Panc1 (cell line): ENCODE results near the gene GPATCH11. TPM values are rescaled to one million over a fixed set of nuclear protein-coding genes. Genes with fewer than 3 reads are reported as not detected.

Experiments
- ATAC-seq: fragments of 200-7000 bp; cut with Tn5 transposase; 2 replicates; pipeline ENCODE4 v1.9.1; 2020; ENCODE audit warnings: mild to moderate bottlenecking, moderate library complexity
- BruUV-seq: library from RNA; stranded (reverse); fragments of 400-500 nt; replicated peaks from 2 replicates; lab custom pipeline; 2021; lab: Mats Ljungman, UMichigan
- CTCF ChIA-PET: fragments of 300-600 bp; sonication (Branson Sonifier 250); formaldehyde crosslinking; loops from one replicate; lab custom pipeline; 2022; ENCODE audit warnings: antibody characterized with exemption; lab: Charles Lee
- POLR2A ChIA-PET: fragments of 300-600 bp; sonication (Branson Sonifier 250); formaldehyde crosslinking; loops from one replicate; lab custom pipeline; 2022; ENCODE audit warnings: antibody characterized with exemption; lab: Charles Lee
- DNase-seq: peaks from one replicate; pipeline ENCODE4 v3.0.0-alpha.2; 2010; ENCODE audit warnings: low read depth, low spot score
- H3K27ac ChIP-seq: 2 replicates; pipeline ENCODE4 v1.5.1; 2011; ENCODE audit warnings: mild to moderate bottlenecking, low read length, inconsistent platforms
- H3K27me3 ChIP-seq: fragments of 200-500 bp; sonication (Bioruptor generic); 2 replicates; pipeline ENCODE4 v1.6.0; 2014; ENCODE audit warnings: low read length, inconsistent platforms; ENCODE audit not compliant: control insufficient read depth, insufficient read depth
- H3K36me3 ChIP-seq: fragments of 200-500 bp; sonication (Bioruptor generic); 2 replicates; pipeline ENCODE4 v1.5.1; 2014; ENCODE audit warnings: inconsistent platforms, mild to moderate bottlenecking, low read length, moderate library complexity; ENCODE audit not compliant: control insufficient read depth, insufficient read depth
- H3K4me1 ChIP-seq: 2 replicates; pipeline ENCODE4 v1.5.1; 2011; ENCODE audit warnings: inconsistent platforms, mild to moderate bottlenecking, low read length, moderate library complexity; ENCODE audit not compliant: control insufficient read depth, insufficient read depth
- H3K4me3 ChIP-seq, 2 experiments: 2 replicates each; pipeline ENCODE4 v1.5.1; 2011 to 2012; ENCODE audit warnings: low read depth in 2 of 2, low read length in 2 of 2, mild to moderate bottlenecking in 2 of 2, inconsistent platforms in 1 of 2, moderate library complexity in 1 of 2
- H3K9me3 ChIP-seq: fragments of 200-500 bp; sonication (Bioruptor generic); 2 replicates; pipeline ENCODE4 v1.5.1; 2014; ENCODE audit warnings: low read depth, mild to moderate bottlenecking, inconsistent platforms, low read length, moderate library complexity; ENCODE audit not compliant: control insufficient read depth, insufficient read depth
- CTCF ChIP-seq: fragments of 450-650 bp; IDR thresholded peaks from 2 replicates; pipeline ENCODE4 v1.5.1; 2017; ENCODE audit warnings: mild to moderate bottlenecking
- POLR2AphosphoS5 ChIP-seq: IDR thresholded peaks from 2 replicates; pipeline ENCODE4 v1.6.1; 2012; ENCODE audit warnings: mild to moderate bottlenecking, low read depth, low read length, moderate library complexity
- REST ChIP-seq, 2 experiments: IDR thresholded peaks; 2 replicates each; pipeline ENCODE4 v1.6.1; 2011 to 2012; ENCODE audit warnings: low read depth in 2 of 2, control low read depth in 1 of 2, low read length in 1 of 2, mild to moderate bottlenecking in 1 of 2, moderate library complexity in 1 of 2; ENCODE audit not compliant: insufficient read depth in 1 of 2
- SIN3A ChIP-seq: IDR thresholded peaks from 2 replicates; pipeline ENCODE4 v1.6.1; 2012; ENCODE audit warnings: low read depth, mild to moderate bottlenecking, low read length, moderate library complexity, borderline replicate concordance; ENCODE audit not compliant: insufficient read depth
- TCF7L2 ChIP-seq: IDR thresholded peaks from 2 replicates; pipeline ENCODE4 v1.6.1; 2011; ENCODE audit warnings: mild to moderate bottlenecking, low read depth, low read length, inconsistent platforms
- in situ Hi-C: cut with HindIII; loops from 2 replicates; pipeline ENCODE4 v1.10.0; 2016; ENCODE audit warnings: low sequenced_read_pairs, low pct_unique_long_range_greater_than_20kb
- intact Hi-C: fragments of 100-400 bp; cut with micrococcal nuclease; formaldehyde crosslinking; loops from one replicate; pipeline ENCODE4 v1.10.0; 2022; ENCODE audit not compliant: unreplicated experiment
- total RNA-seq: library from RNA; stranded (reverse); gene quantifications from one replicate; pipeline ENCODE4 v1.2.1, GENCODE V29; 2021; ENCODE audit not compliant: unreplicated experiment

Gene GPATCH11
- total RNA-seq, 1 experiment from 2014 or later = 7.1 TPM

- DNase-seq = no peak
- Histone ChIP-seq H3K27ac (no peak overlapping the region), H3K4me3 (no peak overlapping the region), H3K36me3 (no peaks in the 10 kb centered on the region; the same call in none of the 2 replicates), H3K27me3 (no peaks in the 10 kb centered on the region), H3K4me1 (peaks cover 6% of the 10 kb centered on the region; the same call in 1 of the 2 replicates), H3K9me3 (no peaks in the 10 kb centered on the region)
- no peak for TF ChIP-seq TCF7L2
- ChIA-PET POLR2A (interaction anchor here (0.5 kb wide), 1 partner anchor 14 kb away, joined by 3 read pairs; no protein-coding TSS in a partner anchor), CTCF (no interaction called here)
- in situ Hi-C loops = no loop called here
- no peak for ATAC-seq
- no TSS peak for BruUV-seq
- intact Hi-C loops = no loop called here
Observed at GRCh38 chr2:37090019-37090477, 5.7 kb downstream of the GPATCH11 start.

GRCh38 chr2:37091873-37092272 is 7.6 kb downstream of the GPATCH11 start:
- POLR2A ChIA-PET = no interaction called here
- TF ChIP-seq CTCF (no peak), POLR2AphosphoS5 (no peak), SIN3A (no peak), TCF7L2 (no peak), REST (IDR thresholded peaks at IDR 0.05; ENCODE audit: insufficient read depth in 1 of 2, low read depth in 2 of 2, low read length in 1 of 2) (no peak)
- in situ Hi-C loops = no loop called here
- DNase-seq = no peak
- no peak for ATAC-seq
- Histone ChIP-seq H3K27ac (no peak overlapping the region), H3K36me3 (peaks cover 7% of the 10 kb centered on the region), H3K4me1 (no peaks in the 10 kb centered on the region), H3K4me3 (no peak overlapping the region), H3K27me3 (no peaks in the 10 kb centered on the region), H3K9me3 (no peaks in the 10 kb centered on the region)
- BruUV-seq = no TSS peak
- CTCF ChIA-PET = no interaction called here
- intact Hi-C loops = no loop called here

- intact Hi-C loops = no loop called here
- ChIA-PET CTCF (no interaction called here), POLR2A (no interaction called here)
- in situ Hi-C loops = no loop called here
- TF ChIP-seq SIN3A = no peak
- TF ChIP-seq REST (IDR thresholded peaks at IDR 0.05; ENCODE audit: insufficient read depth in 1 of 2, low read depth in 2 of 2, low read length in 1 of 2) = no peak
- no peak for TF ChIP-seq TCF7L2
- TF ChIP-seq POLR2AphosphoS5 = no peak
- TF ChIP-seq CTCF = no peak
- no TSS peak for BruUV-seq
- H3K4me3 ChIP-seq = no peak overlapping the region
- no peak overlapping the region for H3K27ac ChIP-seq
- no peaks in the 10 kb centered on the region for H3K4me1 ChIP-seq
- DNase-seq = no peak
- no peak for ATAC-seq
- peaks cover 9% of the 10 kb centered on the region for H3K36me3 ChIP-seq
- H3K27me3 ChIP-seq = no peaks in the 10 kb centered on the region
- no peaks in the 10 kb centered on the region for H3K9me3 ChIP-seq
Observed at GRCh38 chr2:37096568-37096967, 12.2 kb downstream of the GPATCH11 start.
